IMR-90 (cell line): ENCODE data around the gene VPS41. TPM values are rescaled to one million over a fixed set of nuclear protein-coding genes. Genes with fewer than 3 reads are reported as not detected.

Experiments used
- ATAC-seq: fragments of 200-7000 bp; cut with Tn5 transposase; 2 replicates; pipeline ENCODE4 v1.9.1; 2020; ENCODE audit warnings: low read depth, mild to moderate bottlenecking, moderate library complexity
- BruUV-seq: library from RNA; stranded (reverse); fragments of 400-500 nt; replicated peaks from 2 replicates; lab custom pipeline; 2021; lab: Mats Ljungman, UMichigan
- CTCF ChIA-PET: fragments of 300-600 bp; formaldehyde crosslinking; extraction: SDS; loops from one replicate; lab custom pipeline; 2021; ENCODE audit warnings: antibody characterized with exemption; lab: Yijun Ruan, JAX
- POLR2A ChIA-PET: fragments of 300-600 bp; sonication (Branson Sonifier 250); formaldehyde crosslinking; loops from one replicate; lab custom pipeline; 2022; ENCODE audit warnings: antibody characterized with exemption; ENCODE audit not compliant: unreplicated experiment; lab: Charles Lee
- DNase-seq: peaks from one replicate; pipeline ENCODE4 v3.0.0; 2013
- H2AFZ ChIP-seq: replicated peaks from 2 replicates; pipeline ENCODE3; 2013; ENCODE audit warnings: low read length, mild to moderate bottlenecking; ENCODE audit not compliant: poor library complexity
- H2AK5ac ChIP-seq: 2 replicates; pipeline ENCODE4 v1.6.1; 2013; ENCODE audit warnings: low read depth, low read length, inconsistent platforms
- H2AK9ac ChIP-seq: replicated peaks from 2 replicates; pipeline ENCODE3; 2013; ENCODE audit warnings: mild to moderate bottlenecking, low read depth, low read length, moderate library complexity; ENCODE audit not compliant: poor library complexity
- H2BK120ac ChIP-seq: 2 replicates; pipeline ENCODE4 v1.6.1; 2013; ENCODE audit warnings: low read depth, low read length, inconsistent platforms
- H2BK15ac ChIP-seq: 3 replicates; pipeline ENCODE4 v1.6.1; 2013; ENCODE audit warnings: low read depth, low read length, inconsistent platforms
- H2BK20ac ChIP-seq: 2 replicates; pipeline ENCODE4 v1.6.1; 2013; ENCODE audit warnings: low read depth, mild to moderate bottlenecking, inconsistent platforms, low read length, moderate library complexity
- H2BK5ac ChIP-seq: 2 replicates; pipeline ENCODE4 v1.6.1; 2013; ENCODE audit warnings: mild to moderate bottlenecking, low read depth, low read length, inconsistent platforms; ENCODE audit not compliant: poor library complexity, severe bottlenecking
- H3K14ac ChIP-seq: replicated peaks from 2 replicates; pipeline ENCODE4 v1.6.1; 2013; ENCODE audit warnings: low read depth, low read length, inconsistent platforms
- H3K18ac ChIP-seq: 2 replicates; pipeline ENCODE4 v1.6.1; 2013; ENCODE audit warnings: low read depth, low read length, control low read depth
- H3K23ac ChIP-seq: 2 replicates; pipeline ENCODE4 v1.6.1; 2013; ENCODE audit warnings: low read depth, low read length, inconsistent platforms
- H3K27ac ChIP-seq: 2 replicates; pipeline ENCODE4 v1.5.1; 2013; ENCODE audit warnings: mild to moderate bottlenecking, control low read depth, low read length; ENCODE audit not compliant: insufficient read depth
- H3K27me3 ChIP-seq: 2 replicates; pipeline ENCODE4 v1.6.1; 2013; ENCODE audit warnings: low read length; ENCODE audit not compliant: control insufficient read depth, insufficient read depth
- H3K36me3 ChIP-seq: 2 replicates; pipeline ENCODE4 v1.6.1; 2013; ENCODE audit warnings: low read length, mixed read lengths; ENCODE audit not compliant: control insufficient read depth, insufficient read depth
- H3K4ac ChIP-seq: 2 replicates; pipeline ENCODE4 v1.6.1; 2013; ENCODE audit warnings: low read depth, low read length, inconsistent platforms
- H3K4me1 ChIP-seq: 2 replicates; pipeline ENCODE4 v1.6.1; 2013; ENCODE audit warnings: low read length, mixed read lengths; ENCODE audit not compliant: control insufficient read depth, insufficient read depth
- H3K4me2 ChIP-seq: 2 replicates; pipeline ENCODE4 v1.6.1; 2013; ENCODE audit warnings: low read depth, mild to moderate bottlenecking, control low read depth, low read length, moderate library complexity
- H3K4me3 ChIP-seq: 2 replicates; pipeline ENCODE4 v1.5.1; 2013; ENCODE audit warnings: low read depth, mild to moderate bottlenecking, control low read depth, low read length, moderate library complexity; ENCODE audit not compliant: insufficient read depth
- H3K56ac ChIP-seq: 2 replicates; pipeline ENCODE4 v1.6.1; 2013; ENCODE audit warnings: low read length, inconsistent platforms; ENCODE audit not compliant: insufficient read depth; ENCODE audit errors: extremely low read depth
- H3K79me1 ChIP-seq, 2 experiments: 2 replicates each; pipeline ENCODE4 v1.6.1; 2013; ENCODE audit warnings: low read length in 2 of 2, inconsistent platforms in 1 of 2, low read depth in 1 of 2
- H3K9ac ChIP-seq: 2 replicates; pipeline ENCODE4 v1.6.1; 2013; ENCODE audit warnings: low read depth, low read length, control low read depth
- H3K9me1 ChIP-seq: 2 replicates; pipeline ENCODE4 v1.6.1; 2013; ENCODE audit warnings: low read length, inconsistent platforms; ENCODE audit not compliant: insufficient read depth
- H3K9me3 ChIP-seq: 2 replicates; pipeline ENCODE4 v1.6.1; 2013; ENCODE audit warnings: low read length; ENCODE audit not compliant: control insufficient read depth, insufficient read depth
- H4K20me1 ChIP-seq: 2 replicates; pipeline ENCODE4 v1.6.1; 2013; ENCODE audit warnings: low read length, inconsistent platforms; ENCODE audit not compliant: insufficient read depth
- H4K5ac ChIP-seq: 2 replicates; pipeline ENCODE4 v1.6.1; 2013; ENCODE audit warnings: mild to moderate bottlenecking, low read depth, low read length, control low read depth
- H4K8ac ChIP-seq, 2 experiments: 2 replicates each; pipeline ENCODE4 v1.6.1; 2013; ENCODE audit warnings: low read depth in 2 of 2, low read length in 2 of 2, control low read depth in 1 of 2, inconsistent platforms in 1 of 2
- H4K91ac ChIP-seq: 2 replicates; pipeline ENCODE4 v1.6.1; 2013; ENCODE audit warnings: low read depth, low read length, inconsistent platforms; ENCODE audit not compliant: insufficient read depth
- BHLHE40 ChIP-seq: fragments of 150-350 bp; IDR thresholded peaks from 2 replicates; pipeline ENCODE4 v1.6.1; 2016; ENCODE audit warnings: mild to moderate bottlenecking, low read depth, low read length
- CEBPB ChIP-seq: IDR thresholded peaks from 2 replicates; pipeline ENCODE4 v1.6.1; 2012; ENCODE audit warnings: low read depth, low read length, improper control_type of control experiment
- CHD1 ChIP-seq: IDR thresholded peaks from 2 replicates; pipeline ENCODE4 v1.6.1; 2012; ENCODE audit warnings: low read depth, low read length, improper control_type of control experiment
- MAFK ChIP-seq: IDR thresholded peaks from 2 replicates; pipeline ENCODE4 v1.6.1; 2012; ENCODE audit warnings: low read depth, low read length, improper control_type of control experiment
- MXI1 ChIP-seq: IDR thresholded peaks from 2 replicates; pipeline ENCODE4 v1.6.1; 2012; ENCODE audit warnings: low read depth, mild to moderate bottlenecking, low read length, moderate library complexity, borderline replicate concordance
- SMC3 ChIP-seq: fragments of 150-350 bp; IDR thresholded peaks from 2 replicates; pipeline ENCODE4 v1.6.1; 2016; ENCODE audit warnings: low read depth, mild to moderate bottlenecking, antibody characterized with exemption, low read length, moderate library complexity
- WGBS, 2 experiments: methylation state at CpG; one replicate each; pipeline versions ENCODE4 v1.1.5 to v1.1.7; 2013; ENCODE audit warnings: missing lambda C conversion rate in 2 of 2; ENCODE audit not compliant: insufficient read length in 1 of 2; ENCODE audit errors: extremely low coverage in 2 of 2; 5-methylcytosine and 5-hydroxymethylcytosine counted together
- dilution Hi-C: fragments of 300-500 bp; cut with HindIII; formaldehyde crosslinking; loops from one replicate; pipeline ENCODE4 v1.14.3; 2018; ENCODE audit warnings: low sequenced_read_pairs; ENCODE audit not compliant: unreplicated experiment
- in situ Hi-C: fragments of 300-500 bp; cut with MboI; formaldehyde crosslinking; loops from 3 replicates; pipeline ENCODE4 v1.14.3; 2019; ENCODE audit warnings: low sequenced_read_pairs, inconsistent platforms, mixed read lengths
- intact Hi-C: fragments of 100-400 bp; cut with micrococcal nuclease; formaldehyde crosslinking; loops from 2 replicates; pipeline ENCODE4 v1.10.0; 2022
- polyA plus RNA-seq, 3 experiments: library from polyadenylated mRNA; depleted of rRNA; stranded (reverse); fragments of >200 nt; gene quantifications; 2 replicates each; pipeline ENCODE4 v1.2.3, GENCODE V29; 2012; ENCODE audit warnings: low replicate concordance in 1 of 3
- total RNA-seq: library from RNA; depleted of rRNA; stranded (reverse); fragments of >200 nt; gene quantifications from 2 replicates; pipeline ENCODE4 v1.2.3, GENCODE V29; 2012

Gene VPS41
- total and polyA plus RNA-seq, 2 of the 4 experiments (the other 2 are of a cell fraction): 16.0 to 28.0 TPM

DNA sequence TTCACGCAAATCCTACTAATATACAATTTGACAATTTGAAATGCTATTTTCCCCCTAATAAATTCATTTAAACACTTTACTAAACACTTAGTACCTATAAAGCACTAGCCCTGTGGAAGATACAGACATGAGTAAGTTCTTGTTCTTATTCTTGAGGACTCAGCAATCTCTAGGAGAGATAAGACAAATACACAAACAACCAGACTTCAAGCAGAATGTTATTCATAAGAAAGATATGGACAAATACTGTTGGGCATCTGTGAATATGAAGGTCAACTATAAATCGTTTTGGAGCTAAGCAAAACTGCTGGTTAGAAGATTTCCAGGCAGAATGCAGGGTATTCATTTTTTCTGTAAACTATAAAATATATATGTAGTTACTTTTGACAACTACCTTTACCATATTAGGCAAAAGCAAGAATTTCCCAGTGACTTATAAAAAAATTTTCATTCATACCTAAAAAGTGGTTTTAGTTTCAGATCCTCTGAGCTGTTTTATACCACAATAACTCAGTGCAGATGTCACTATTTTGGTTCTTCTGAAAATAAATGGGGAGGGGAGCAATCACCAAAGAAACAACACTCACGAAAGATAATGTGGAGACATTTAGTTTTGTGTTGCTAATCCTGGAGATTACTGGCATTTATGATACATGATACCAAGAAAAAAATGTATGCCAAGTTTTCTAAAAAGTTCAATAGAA is 3.8 kb downstream of the VPS41 start:
- Histone ChIP-seq H3K56ac (no peak overlapping the region), H3K23ac (no peak overlapping the region), H2BK20ac (no peak overlapping the region), H2AK9ac (no peak overlapping the region), H3K4me1 (peaks cover 2% of the 10 kb centered on the region), H3K27ac (no peak overlapping the region), H3K9me1 (peaks cover 3% of the 10 kb centered on the region; the same call in 1 of the 2 replicates), H3K4ac (no peak overlapping the region), H3K18ac (no peak overlapping the region), H4K20me1 (0 out of 2 replicates have a peak, but pooled peaks cover 4% of the 10 kb centered on the region), H2BK15ac (no peak overlapping the region), H4K5ac (no peak overlapping the region), H3K9me3 (no peaks in the 10 kb centered on the region), H3K79me1 (peaks cover 9 to 32% of the 10 kb centered on the region in 2 experiments), H3K9ac (no peak overlapping the region), H4K91ac (no peak overlapping the region), H3K4me2 (no peak overlapping the region), H3K14ac (no peak overlapping the region), H4K8ac (no peak overlapping the region), H2AFZ (no peak overlapping the region), H2BK5ac (no peak overlapping the region), H2AK5ac (no peak overlapping the region), H3K27me3 (no peaks in the 10 kb centered on the region), H2BK120ac (no peak overlapping the region), H3K4me3 (no peak overlapping the region), H3K36me3 (no peaks in the 10 kb centered on the region)
- dilution Hi-C loops: no loop called here
- no peak for TF ChIP-seq SMC3
- TF ChIP-seq CHD1: no peak
- TF ChIP-seq CEBPB: no peak
- peak; percentile 52; the same call in 1 of the 2 replicates for TF ChIP-seq MAFK
- no peak for TF ChIP-seq MXI1
- TF ChIP-seq BHLHE40: no peak
- BruUV-seq: no TSS peak
- in situ Hi-C loops: no loop called here
- intact Hi-C loops: loop anchor here (1.0 to 5.0 kb wide), 2 partner anchors 34 to 108 kb away; no protein-coding TSS in a partner anchor
- CTCF ChIA-PET: no interaction called here
- peak; percentile 46 for ATAC-seq
- DNase-seq: peak; percentile 49
- WGBS, 2 experiments: no CpG with 5 or more reads among the region's 3 CpGs
- POLR2A ChIA-PET: no interaction called here
